ENCODE data around the gene CDK15. TPM values are rescaled to one million over a fixed set of nuclear protein-coding genes. Genes with fewer than 3 reads are reported as not detected.

Gene CDK15
- total and polyA plus RNA-seq, 8 donors = 0.09 to 0.35 (median 0.12) TPM; not detected in 3

DNA sequence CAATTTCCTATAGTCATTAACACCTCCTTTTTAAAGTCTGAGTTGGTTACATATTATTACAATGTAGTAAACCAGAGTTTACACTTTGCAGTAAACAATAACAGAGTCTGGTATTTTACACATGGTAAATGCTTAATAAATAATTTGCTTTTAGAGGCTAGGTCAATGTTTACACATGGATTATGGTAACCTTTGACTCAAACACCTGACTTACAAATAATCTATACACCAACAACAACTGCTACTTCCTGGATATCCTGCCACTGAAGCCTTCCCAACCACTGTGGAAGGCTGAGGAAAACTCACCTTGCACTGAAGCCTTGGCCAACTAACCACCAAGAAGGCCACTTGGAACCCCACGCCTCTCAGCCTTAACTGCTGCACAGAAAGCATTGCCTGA, 31.0 kb upstream of the CDK15 start:
- DNase-seq (no peak), FAIRE-seq (no peak), ATAC-seq (no peak)
- Histone ChIP-seq H3K27ac (no peak overlapping the region), H3K36me3 (no peaks in the 10 kb centered on the region), H3K27me3 (no peaks in the 10 kb centered on the region), H3K4me3 (no peak overlapping the region), H3K9me3 (no peaks in the 10 kb centered on the region), H3K4me1 (peaks cover 11 to 33% (median 17%) of the 10 kb centered on the region in 3 donors)
- intact Hi-C loops (cut with DNase I) = no loop called here
- TF ChIP-seq, protein P1, sequence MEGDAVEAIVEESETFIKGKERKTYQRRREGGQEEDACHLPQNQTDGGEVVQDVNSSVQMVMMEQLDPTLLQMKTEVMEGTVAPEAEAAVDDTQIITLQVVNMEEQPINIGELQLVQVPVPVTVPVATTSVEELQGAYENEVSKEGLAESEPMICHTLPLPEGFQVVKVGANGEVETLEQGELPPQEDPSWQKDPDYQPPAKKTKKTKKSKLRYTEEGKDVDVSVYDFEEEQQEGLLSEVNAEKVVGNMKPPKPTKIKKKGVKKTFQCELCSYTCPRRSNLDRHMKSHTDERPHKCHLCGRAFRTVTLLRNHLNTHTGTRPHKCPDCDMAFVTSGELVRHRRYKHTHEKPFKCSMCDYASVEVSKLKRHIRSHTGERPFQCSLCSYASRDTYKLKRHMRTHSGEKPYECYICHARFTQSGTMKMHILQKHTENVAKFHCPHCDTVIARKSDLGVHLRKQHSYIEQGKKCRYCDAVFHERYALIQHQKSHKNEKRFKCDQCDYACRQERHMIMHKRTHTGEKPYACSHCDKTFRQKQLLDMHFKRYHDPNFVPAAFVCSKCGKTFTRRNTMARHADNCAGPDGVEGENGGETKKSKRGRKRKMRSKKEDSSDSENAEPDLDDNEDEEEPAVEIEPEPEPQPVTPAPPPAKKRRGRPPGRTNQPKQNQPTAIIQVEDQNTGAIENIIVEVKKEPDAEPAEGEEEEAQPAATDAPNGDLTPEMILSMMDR (IDR thresholded peaks at IDR 0.05) = no peak
- WGBS, 2 donors = 96 to 100% methylated on average over 1 of the region's 1 CpG

DNA sequence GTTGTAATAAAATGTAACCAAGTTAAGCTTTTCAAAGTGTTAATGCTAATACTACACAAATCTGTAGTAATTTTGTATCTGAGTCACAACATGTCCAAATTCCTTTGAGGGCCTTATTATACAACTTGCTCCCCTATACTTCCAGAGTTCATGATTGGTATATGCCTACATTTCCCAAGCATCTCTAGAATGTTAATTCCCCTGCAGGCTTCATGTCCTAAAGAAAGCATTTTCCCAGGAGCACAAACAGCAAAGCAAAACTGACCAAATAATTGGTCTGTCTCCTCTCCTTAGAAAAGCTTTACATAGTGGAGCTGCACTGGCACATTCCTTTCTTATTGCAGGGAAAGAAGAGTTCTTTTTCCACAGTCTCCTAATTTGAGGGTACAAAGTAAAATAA, 29.3 kb upstream of the CDK15 start:
- H3K4me1 ChIP-seq = peaks cover 11 to 33% (median 17%) of the 10 kb centered on the region in 3 donors
- no peak overlapping the region for H3K4me3 ChIP-seq
- intact Hi-C loops (cut with DNase I) = no loop called here
- FAIRE-seq (no peak), ATAC-seq (no peak), DNase-seq (no peak)
- H3K27me3 ChIP-seq = no peaks in the 10 kb centered on the region
- no peak overlapping the region for H3K27ac ChIP-seq
- no peaks in the 10 kb centered on the region for H3K36me3 ChIP-seq
- H3K9me3 ChIP-seq = no peaks in the 10 kb centered on the region
- TF ChIP-seq, protein P1 (IDR thresholded peaks at IDR 0.05) = no peak

DNA sequence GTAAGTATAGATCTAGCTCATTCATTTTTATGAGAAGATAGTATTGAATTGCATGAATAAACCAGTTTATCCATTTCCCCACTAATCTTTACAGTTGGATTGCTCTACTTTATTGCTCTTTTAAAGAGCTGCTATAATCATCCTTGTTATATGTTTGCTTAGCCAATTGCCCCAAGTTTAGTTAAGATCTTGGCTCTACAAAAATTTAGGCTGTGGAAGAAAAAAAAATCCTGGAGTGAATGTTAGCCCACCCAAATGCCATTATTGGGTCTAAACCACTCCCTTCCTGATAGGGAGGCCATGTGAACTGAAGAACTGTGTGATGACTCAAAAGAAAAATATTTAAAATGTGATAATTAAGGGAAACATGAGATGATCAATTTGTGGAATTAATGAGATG, 28.5 kb upstream of the CDK15 start:
- no peaks in the 10 kb centered on the region for H3K27me3 ChIP-seq
- no peak overlapping the region for H3K27ac ChIP-seq
- no peaks in the 10 kb centered on the region for H3K9me3 ChIP-seq
- no peak overlapping the region for H3K4me3 ChIP-seq
- no peak for ATAC-seq
- no peaks in the 10 kb centered on the region for H3K36me3 ChIP-seq
- H3K4me1 ChIP-seq = peaks cover 11 to 33% (median 17%) of the 10 kb centered on the region in 3 donors
- no peak for FAIRE-seq
- intact Hi-C loops (cut with DNase I) = no loop called here
- DNase-seq = no peak
- TF ChIP-seq, protein P1 (IDR thresholded peaks at IDR 0.05) = no peak

DNA sequence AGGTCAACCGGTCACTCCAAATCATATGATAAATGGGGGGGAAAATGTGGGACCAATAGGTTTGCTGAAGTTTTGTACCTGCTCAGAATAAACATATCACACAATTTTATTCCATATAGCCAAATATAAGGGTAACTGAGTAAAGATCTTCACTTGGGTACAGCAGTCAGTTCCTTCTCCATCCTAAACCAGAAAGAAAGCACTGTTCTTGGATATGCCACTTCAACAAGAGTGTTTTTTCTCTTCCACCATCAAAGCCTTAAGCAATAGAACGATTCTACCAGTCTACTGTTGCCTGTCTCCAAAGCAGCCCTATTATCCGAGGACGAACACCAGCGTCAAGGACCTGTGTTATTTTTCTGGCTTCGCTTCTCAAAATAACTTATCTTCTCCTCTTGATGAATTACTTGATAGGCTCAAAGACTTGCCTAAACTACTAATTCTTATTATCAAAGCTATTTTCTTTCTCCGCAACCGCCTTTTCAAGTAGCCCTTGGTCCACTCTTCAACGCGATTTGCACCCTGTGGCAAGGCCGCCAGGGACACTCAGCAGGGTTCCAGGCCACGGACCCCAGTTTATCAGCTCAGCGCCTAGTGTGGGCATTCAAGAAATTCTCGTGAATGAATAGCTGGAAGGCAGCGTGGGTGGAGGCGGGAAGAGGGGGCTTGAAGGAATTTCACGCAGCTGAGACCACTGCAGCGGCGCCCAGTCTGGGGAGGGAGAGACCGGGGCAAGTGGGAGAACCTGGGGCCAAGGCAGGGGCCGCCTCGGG, 26.2 kb upstream of the CDK15 start:
- 1 to 2% methylated on average over 17 to 22 of the region's 22 CpGs for WGBS, 2 donors
- intact Hi-C loops (cut with DNase I) = no loop called here
- no peak for FAIRE-seq
- H3K4me1 ChIP-seq = peaks cover 11 to 27% (median 16%) of the 10 kb centered on the region in 3 donors
- no peaks in the 10 kb centered on the region for H3K27me3 ChIP-seq
- H3K4me3 ChIP-seq = peak overlapping the region; percentile 77 to 100 (median 88)
- TF ChIP-seq, protein P1 (IDR thresholded peaks at IDR 0.05) = no peak
- peak overlapping the region; percentile 81 to 88 (median 86) for H3K27ac ChIP-seq
- ATAC-seq = peak; percentile 3 to 19 (median 17)
- no peak for DNase-seq
- no peaks in the 10 kb centered on the region for H3K36me3 ChIP-seq
- no peaks in the 10 kb centered on the region for H3K9me3 ChIP-seq
